GM19043 (cell line): ENCODE results near the gene MAGI2.

Source experiments
- ATAC-seq: cut with Tn5 transposase; IDR thresholded peaks from one replicate; pipeline ENCODE4 v1.9.1; 2021; ENCODE audit warnings: low read depth; ENCODE audit not compliant: unreplicated experiment

MAGI2 gene

DNA sequence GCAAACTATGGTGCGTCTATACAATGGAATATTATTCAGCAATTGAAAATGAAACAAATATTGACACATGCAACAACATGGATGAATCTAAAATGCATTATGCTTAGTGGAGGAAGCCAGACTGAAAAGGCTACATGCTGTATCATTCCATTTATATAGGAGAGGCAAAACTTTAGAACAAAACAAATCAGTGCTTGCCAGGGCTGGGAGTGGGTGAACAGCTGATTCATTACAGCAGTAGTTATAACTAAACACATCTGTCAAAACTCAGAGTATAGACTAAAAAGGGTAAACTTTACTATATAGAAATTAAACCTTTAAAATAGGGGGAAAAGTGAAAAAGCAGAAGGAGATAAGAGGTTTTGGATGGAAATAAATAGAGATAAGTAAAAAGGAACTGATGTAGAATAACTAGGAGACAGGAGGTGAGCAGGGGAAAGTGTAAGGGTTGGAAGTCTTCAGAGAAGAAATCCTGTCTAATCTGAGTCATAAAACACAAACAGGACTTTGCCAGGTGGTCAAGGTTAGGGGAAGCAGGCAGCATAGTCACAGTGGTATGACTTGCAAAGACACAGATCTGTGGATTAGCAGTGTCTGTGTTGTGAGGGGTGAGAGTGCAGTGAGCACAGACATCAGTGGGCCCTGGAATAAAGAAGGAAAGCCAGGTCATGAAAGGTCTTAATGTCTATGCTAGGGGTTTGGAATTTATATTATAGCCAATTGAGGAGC lies 1305.1 kb downstream of the MAGI2 start:
- no peak for ATAC-seq

DNA sequence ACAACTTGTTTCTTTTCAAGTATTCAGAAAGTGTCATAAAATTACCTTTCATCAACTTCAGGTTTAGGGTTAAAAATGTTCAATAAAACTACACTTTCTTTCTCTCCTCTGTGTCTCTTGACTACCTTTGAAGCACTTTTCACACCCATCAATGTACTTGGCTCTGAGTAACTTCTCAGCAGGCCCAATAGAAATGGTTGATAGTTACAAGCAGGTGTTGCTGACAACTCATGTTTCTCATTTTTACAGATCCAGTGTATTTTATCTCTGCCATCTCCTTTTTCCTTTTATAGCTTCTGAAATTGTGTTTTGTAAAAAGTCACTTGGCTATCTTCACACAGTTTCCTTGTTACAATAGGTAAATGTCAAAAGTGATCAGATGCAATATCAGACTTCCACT lies 1306.9 kb downstream of the MAGI2 start:
- ATAC-seq, result no peak

DNA sequence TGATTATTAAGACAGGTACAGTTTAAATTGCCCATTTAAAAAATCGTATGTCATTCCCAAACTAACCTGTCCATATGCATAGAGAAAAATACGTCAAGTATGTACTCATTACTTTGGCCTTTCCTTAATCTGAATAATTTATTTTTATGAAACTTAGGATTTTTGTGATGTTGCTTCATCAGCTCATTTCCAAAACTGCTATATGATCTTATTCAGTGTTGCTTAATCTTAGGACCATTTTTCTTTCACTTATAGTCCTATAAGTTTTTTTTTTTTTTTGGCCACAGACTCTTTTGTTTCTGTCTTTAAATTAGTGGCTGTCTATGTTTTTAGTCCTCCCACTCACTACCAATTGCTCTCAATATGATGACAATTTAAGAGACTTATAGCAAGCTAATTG lies 1309.8 kb downstream of the MAGI2 start:
- no peak for ATAC-seq

DNA sequence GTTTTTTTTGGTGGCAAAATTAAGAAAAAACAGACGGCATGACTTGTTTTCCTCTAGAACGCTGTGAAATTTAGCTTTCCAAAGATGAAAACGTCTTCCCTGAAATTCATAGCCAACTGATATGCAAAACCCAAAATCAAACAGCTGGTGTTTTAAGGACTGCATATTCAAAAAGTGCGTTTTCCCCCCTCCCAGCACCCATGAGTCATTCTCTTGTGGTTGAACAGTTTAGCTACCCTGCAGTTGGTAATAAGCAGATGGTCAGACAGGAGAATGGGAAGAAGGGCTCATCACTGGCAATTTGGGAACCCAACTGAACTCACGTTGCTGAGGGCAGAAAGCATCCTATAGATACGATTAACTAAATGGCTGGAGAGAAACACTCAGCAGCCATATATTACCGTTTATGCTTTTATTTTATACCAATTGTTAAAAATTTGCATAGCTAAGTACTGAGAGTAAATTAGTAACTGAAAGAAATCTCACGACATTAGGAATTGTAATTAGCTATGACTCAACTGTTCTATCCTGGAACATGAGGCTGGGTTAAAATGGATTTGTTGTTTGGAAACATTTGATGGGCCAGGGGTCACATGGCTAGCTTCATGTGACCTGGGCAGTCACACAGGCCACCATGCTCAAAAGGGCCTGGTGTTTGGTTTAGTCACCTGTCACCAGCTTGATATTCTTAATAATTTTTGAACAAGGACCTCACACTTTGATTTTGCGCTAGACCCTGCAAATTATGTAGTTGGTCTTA lies 1311.8 kb downstream of the MAGI2 start:
- ATAC-seq, result no peak

DNA sequence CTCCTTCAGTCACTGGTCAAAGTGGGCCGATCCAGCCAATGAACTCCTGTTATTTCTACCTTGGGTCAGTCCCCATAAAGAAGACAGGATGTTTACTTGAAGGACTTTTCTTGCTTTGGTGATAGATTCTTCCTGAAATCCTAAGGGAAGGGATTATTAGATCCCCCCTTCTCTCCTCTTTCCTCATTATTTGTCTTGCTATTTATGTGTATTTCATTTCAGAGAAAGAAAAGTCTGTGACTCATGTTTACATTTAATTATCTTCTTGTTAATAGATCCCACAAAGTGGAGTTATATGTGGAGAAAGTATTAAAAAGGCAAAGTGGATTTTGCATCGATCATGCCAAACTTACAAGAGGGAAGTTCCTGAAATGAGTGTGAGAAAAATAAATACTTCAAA lies 1313.4 kb downstream of the MAGI2 start:
- no peak for ATAC-seq

DNA sequence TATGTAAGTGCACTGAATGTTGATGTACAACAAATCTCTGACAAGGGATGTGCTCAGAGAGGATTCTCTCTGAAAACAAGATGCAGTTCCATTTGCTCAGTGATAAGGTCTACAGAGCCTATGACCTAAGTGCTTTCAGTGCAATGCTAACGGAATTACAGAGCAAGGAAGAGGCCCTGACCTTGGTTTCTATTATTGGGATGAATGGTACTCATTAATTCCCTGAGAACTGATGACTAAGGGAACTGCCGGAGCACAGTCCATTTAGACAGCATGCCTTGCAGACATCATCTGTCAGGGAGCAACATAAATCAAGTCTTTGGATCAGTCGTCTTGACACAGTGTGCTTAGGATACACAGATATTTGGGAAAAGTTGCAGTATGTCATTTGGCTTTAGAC lies 1314.1 kb downstream of the MAGI2 start:
- ATAC-seq, result no peak

DNA sequence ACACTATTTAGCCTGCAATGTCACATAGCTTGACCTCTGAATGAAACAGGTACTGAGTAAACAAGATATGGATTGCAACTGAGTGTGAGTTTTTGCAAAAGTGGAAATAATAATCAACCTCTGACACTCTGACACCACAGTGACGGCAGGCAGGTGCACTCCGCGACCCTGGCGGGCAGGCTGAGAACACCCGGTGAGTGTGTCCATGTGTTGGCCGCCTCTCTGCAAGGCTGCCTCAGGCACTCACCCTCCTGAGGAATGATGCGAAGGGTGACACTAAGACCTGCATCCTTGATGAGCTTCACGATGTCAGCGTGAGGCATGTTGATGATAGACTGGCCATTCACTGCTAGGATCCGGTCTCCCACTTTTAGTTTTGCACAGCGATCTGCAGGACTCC lies 1318.7 kb downstream of the MAGI2 start:
- ATAC-seq, result no peak

DNA sequence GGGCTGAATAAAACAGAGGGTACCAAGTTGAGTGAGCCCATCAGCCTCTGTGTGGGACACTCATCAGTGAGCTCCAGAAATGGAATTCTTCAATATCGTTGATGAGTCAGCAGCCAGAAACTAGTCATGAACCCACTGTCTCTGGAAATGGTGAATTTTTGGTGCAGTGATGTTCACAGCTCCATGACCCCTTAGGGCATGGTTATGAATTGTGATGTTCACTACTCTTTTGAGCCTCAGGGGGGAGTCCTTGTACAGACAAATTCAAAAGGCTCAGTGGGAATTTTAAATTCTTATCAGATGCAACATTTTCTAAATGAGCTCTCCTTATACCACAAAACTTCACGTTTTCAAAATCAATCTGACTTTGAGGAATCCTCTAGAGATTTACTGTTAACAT lies 1319.2 kb downstream of the MAGI2 start:
- ATAC-seq, result no peak

DNA sequence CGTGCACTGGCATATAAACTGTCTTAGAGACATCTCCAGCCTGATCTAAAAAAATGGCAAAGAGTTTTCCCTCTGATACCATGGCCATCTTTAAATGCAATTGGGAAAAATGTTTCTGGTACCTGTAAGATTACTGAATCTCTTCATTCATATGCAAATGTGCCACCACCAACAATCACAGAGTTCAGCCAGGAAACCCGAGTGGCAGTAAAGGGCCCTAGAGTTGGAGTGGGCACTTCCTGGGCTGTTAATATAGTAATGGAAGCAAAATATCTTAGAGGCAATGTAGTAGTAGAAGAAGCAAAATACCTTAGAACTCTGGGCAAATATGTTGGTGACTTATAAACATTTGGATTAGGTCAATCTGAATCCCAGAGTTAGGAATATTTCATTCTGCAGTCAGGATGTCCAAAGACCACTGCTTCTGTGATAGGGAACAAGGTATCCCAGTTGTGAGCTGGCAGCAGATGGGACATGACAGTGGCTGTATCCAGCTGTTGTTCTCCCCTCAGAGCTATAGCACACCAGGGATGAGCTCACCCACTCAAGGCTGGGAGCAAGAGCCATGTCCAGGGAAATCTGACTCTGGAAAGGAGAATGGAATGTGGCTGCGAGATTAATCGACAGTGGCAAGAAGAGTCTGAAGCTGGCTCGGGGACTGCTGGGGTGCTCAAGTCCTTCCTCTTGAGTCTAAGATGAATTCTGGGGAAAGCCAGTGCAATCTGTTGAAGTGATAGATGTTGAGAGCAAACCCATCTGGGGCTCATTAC lies 1322.8 kb downstream of the MAGI2 start:
- no peak for ATAC-seq

DNA sequence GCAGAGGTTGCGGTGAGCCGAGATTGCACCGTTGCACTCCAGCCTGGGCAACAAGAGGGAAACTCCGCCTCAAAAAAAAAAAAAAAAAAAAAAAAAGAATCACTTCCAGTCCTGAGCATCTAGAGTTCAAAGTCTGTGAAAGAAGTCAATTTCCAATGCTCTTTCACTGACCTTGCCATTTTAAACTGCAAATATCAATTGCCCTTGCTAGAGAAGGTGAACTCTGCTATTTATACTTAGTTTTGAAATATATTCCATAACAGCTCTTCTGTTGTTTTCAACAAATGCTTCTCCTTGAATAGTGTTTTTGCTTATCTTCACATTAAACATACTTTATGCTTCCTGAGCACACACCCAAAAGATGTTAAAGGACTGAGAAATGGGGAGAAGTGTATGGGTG lies 1323.6 kb downstream of the MAGI2 start:
- no peak for ATAC-seq

DNA sequence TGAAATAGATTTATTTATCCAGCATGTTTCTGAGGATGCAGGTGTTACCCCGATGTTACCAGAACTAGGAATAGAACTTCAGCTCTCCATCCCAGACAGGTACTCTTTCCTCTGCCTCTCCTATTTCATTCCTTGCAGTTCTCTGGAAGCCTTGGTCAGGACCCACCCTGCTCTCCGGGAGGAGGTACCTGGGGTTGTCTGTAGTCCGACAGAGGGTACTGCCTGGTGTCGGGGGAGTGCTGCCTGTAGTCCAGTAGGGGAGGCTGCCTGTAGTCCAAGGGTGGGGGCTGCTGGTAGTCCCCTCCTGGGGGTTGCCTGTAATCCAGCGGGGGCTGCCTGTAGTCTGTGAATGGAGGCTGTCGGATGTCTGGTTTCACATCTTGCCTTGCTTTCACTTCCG lies 1326.5 kb downstream of the MAGI2 start:
- no peak for ATAC-seq

DNA sequence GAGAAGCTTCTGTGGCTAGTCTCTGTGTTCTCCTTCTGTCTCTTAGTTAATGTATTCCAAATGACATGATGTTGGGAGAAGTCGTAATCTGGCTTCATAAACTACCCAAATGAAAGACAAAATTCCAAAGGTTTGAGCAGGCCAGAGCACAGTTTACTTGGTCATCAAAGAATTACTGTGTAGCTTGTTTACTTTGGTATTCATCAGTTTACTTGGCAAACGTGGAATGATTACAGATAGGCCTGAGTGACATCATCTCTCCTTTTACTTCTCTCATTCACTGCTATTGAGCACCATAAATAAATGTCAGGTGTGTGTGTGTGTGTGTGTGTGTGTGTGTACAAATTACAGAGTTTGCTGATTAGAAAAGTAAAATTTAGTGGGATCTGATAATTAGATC lies 1327.6 kb downstream of the MAGI2 start:
- no peak for ATAC-seq

DNA sequence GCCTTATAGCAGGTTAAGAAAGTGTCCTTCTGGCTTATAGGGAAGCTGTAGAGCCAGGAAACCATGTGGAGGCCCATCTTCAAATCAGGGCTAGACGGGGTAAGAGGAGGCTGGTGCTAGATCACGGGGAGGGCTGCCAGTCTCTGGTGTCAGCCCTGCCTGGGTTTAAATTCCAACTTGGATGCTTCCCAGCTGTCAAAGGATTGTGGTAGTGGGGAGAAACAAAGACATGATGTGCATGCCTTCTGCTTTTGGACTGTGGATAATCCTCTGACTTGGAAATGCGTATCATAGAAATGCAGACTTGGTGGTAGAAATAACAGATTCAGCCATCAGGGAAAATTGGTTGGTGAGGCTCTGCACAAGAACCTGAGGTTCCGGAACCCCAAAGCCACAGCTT lies 1329.3 kb downstream of the MAGI2 start:
- ATAC-seq, result no peak

DNA sequence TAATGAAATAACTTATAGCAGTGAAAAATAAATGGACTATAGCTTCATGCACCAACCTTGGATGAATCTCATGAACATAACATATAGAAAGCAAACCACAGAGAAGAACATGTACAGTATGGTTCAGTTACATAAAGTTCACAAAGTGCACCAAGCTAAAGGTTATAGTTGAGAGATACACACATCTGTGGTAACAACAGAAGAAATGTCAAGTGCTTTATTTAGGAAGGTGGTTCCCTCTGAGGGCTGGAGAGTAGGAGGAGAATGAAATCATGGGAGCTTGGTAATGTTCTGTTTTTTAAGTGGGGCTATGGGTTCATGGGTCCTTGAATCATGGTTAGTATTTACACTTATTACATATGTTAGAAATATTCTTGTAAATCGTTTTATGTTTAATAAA lies 1331.6 kb downstream of the MAGI2 start:
- ATAC-seq, result no peak

DNA sequence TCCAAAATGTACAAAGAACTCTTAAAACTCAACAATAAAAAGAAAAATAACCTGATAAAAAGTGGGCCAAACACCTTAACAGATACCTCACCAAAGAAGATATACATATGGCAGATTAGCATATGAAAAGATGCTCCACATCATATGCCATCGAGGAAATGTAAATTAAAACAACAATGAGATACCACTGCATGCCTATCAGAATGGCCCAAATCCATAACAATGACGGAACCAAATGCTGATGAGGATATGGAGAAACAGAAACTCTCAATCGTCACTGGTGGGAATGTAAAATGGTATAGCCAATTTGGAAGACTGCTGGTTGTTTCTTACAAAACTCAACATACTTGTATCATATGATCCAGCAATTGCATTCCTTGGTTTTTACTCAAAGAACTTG lies 1335.0 kb downstream of the MAGI2 start:
- no peak for ATAC-seq

DNA sequence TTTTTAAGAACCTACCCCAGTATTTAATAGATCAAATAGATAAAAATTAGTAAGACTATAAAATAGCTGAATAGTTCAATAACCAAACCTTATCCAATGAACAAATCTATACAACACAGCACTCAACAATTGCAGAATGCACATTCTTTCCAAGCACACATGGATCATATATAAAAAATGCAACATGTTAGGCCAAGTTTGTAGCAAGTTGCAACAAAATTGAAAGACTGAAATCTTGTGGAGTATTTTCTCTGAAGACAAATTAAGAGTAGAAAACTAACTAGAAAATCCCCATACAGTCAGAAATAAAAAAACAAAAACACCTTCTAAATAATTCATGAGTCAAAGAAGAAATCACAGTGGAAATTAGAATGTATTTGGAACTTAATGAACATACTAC lies 1337.6 kb downstream of the MAGI2 start:
- no peak for ATAC-seq

DNA sequence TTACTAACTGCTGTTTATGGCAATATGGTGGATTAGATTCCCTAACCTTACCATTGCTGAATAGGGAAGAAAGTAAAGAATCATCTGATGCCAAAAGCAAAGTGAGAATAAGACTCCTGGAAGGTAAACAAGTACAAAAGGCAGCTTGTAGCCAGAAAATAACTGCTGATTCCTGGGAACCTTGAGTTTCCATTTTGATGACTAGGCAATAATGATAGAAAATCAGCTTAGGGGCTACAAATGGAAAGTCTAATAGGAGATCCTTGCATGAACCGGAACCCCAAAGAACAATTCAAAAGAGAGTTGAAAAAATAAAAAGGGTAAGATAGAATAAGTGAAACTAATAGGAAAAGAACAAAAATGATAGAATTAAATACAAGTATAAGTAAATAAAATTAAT lies 1338.5 kb downstream of the MAGI2 start:
- ATAC-seq, result no peak

DNA sequence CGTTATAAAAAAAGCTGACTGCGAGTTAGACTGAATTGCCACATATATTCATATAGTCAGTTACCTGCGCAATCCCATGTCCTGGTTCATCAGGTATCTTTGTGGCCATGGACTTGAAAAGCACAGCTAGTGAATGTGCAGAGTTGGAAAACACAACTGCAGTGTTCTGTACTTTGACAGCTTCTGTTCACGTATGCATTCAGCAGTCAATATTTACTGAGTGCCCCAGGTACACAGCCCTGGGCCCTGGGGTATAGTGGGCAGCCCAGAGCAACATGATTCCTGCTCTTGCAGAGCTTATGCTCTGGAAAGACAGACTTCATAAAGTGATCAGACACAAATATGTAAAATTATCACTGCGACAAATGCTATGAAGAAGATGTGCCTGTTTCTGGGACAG lies 1341.0 kb downstream of the MAGI2 start:
- ATAC-seq, result no peak

DNA sequence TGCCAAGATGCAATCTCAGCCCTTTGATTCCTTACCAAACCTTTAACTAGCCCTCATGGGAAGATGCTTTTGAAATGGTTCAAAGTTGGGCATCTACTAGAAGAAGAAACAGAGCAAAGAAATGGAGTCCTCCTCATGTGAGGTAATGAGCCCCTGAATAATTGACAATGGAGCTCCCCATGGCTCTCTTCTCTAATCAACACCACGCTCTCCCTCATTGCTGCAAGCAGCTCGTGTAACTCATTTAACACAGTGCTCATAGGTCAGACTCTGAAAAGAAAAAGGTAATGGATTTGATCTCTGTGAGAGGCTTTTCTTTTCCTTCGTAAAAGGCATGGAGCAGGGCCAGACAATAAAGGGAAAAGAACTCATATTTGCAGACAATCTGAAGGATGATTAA lies 1342.1 kb downstream of the MAGI2 start:
- ATAC-seq, result no peak

DNA sequence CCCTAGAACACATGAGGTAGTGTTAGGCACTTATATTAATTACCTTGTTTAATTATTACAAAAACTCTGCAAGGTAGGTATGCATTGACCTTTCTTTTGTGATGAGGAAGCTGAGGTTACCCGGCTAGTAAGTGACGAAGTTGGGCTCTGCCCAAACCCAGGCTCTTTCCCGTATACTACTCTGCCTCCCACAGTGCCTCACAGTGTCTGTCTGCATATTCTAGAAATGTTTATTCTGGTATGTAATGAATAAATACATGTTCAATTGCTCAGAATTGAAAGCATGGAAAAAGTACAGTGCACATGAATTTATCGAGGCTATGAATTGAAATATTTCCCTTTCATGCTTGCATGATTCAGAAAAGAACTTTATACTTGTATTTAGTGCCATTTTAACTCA lies 1350.0 kb downstream of the MAGI2 start:
- ATAC-seq, result no peak

DNA sequence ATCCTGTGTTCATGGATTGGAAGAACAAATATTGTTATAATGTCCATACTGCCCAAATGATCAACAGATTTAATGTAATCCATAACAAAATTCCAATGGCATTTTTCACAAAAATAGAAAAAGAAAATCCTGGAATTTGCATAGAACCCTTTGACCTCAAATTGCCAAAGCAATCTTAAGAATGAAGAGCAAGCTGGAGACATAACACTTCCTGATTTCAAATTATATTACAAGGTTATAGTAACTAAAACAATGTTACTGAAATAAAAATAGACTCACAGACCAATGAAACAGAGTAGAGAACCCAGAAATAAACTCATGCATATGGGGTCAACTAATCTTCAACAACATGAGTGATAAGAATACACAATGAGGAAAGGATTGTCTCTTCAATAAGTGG lies 1352.4 kb downstream of the MAGI2 start:
- ATAC-seq, result no peak
